ENCODE data around the gene PDE7B. TPM values are rescaled to one million over a fixed set of nuclear protein-coding genes. Genes with fewer than 3 reads are reported as not detected.

Gene PDE7B
- total and polyA plus RNA-seq, 3 experiments from 2014 or later, result 0.04 to 0.24 (median 0.07) TPM

DNA sequence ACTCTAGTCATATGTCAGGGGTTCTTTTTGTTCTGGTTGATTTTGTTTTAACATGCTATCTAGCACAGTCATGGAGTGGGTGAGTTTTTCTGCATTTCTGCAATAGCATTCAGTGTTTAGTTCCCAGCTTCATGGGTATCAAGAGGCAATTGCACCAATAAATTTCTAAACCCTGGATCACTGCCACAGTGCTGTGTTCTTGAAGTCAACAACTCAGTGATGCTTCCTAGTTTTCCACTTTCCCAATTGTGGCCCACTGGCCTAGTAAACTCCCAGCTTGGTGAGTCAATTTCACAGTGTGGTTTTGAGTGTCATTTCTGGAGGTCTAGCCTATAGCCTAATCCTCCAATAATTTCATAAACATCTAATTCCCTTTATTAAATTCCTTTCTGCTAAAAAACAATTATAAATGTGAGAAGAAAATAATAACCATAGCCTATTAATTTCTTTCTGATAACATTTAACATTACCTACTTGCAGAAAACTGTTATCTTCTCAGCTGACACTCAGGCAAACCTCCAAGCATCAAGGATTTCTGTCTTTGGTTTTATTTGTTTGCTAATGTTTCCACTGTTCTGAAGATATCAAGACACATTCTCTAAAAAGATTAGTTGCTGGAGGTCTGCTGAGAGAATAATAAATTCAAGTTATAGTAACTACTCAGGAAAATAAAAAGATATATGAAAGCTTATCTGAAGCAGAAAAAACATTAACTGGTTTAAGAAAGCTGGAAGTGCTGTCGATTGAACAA, 89.9 kb downstream of the PDE7B start:
- Histone ChIP-seq H3K9me3 (ENCODE audit: low read length) (no peaks in the 10 kb centered on the region), H3K36me3 (ENCODE audit: insufficient read depth, low read length) (no peaks in the 10 kb centered on the region), H3K4me3 (ENCODE audit: low read length) (no peak overlapping the region), H3K4me1 (ENCODE audit: insufficient read depth, low read length) (no peaks in the 10 kb centered on the region), H3K27ac (ENCODE audit: low read depth, low read length) (no peak overlapping the region), H3K27me3 (ENCODE audit: insufficient read depth, low read length, poor library complexity, severe bottlenecking) (no peaks in the 10 kb centered on the region)
- no peak overlapping the region for H3K4me3 Mint-ChIP-seq
- DNase-seq, result no peak
- H3K4me1 Mint-ChIP-seq, result no peaks in the 10 kb centered on the region
- ChIA-PET CTCF (no interaction called here), POLR2A (interaction anchor here (0.6 kb wide), 1 partner anchor 148 kb away, joined by 3 read pairs; no protein-coding TSS in a partner anchor)
- H3K9me3 Mint-ChIP-seq, result no peaks in the 10 kb centered on the region
- H3K27ac Mint-ChIP-seq, result no peak overlapping the region
- no peaks in the 10 kb centered on the region for H3K36me3 Mint-ChIP-seq
- H3K27me3 Mint-ChIP-seq, result peaks cover 1 to 7% of the 10 kb centered on the region in 2 donors

DNA sequence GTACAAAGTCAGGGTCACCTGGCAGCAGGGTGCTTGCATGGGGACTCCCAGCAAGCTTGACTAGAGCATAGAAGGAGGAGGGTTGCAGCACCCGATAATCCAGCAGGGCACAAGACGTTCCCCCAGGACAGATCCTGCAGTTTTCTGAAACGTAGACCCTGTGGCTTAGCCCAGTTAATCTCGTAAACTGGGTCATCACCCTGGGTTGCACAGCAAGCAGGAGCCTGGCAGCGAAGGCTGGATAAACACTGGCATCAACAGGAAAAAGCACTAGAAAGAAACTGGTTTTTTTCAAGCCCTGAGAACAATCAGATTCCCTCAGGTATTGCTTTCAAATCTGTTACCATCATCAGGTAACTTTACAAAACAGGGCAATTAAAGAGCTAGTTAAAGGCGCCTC, 92.6 kb downstream of the PDE7B start:
- ChIA-PET POLR2A (no interaction called here), CTCF (no interaction called here)
- H3K4me3 ChIP-seq (ENCODE audit: low read length), result no peak overlapping the region
- H3K36me3 ChIP-seq (ENCODE audit: insufficient read depth, low read length), result no peaks in the 10 kb centered on the region
- Mint-ChIP-seq H3K4me3 (no peak overlapping the region), H3K27me3 (peaks cover 1 to 8% of the 10 kb centered on the region in 2 donors), H3K9me3 (no peaks in the 10 kb centered on the region), H3K4me1 (no peaks in the 10 kb centered on the region), H3K36me3 (no peaks in the 10 kb centered on the region), H3K27ac (no peak overlapping the region)
- no peaks in the 10 kb centered on the region for H3K27me3 ChIP-seq (ENCODE audit: insufficient read depth, low read length, poor library complexity, severe bottlenecking)
- no peak for DNase-seq
- H3K4me1 ChIP-seq (ENCODE audit: insufficient read depth, low read length), result no peaks in the 10 kb centered on the region
- H3K27ac ChIP-seq (ENCODE audit: low read depth, low read length), result no peak overlapping the region
- no peaks in the 10 kb centered on the region for H3K9me3 ChIP-seq (ENCODE audit: low read length)

GRCh38 chr6:135946674-135947073, 95.2 kb downstream of the PDE7B start:
- Mint-ChIP-seq H3K9me3 (no peaks in the 10 kb centered on the region), H3K27ac (no peak overlapping the region), H3K4me3 (no peak overlapping the region), H3K4me1 (no peaks in the 10 kb centered on the region), H3K27me3 (peaks cover 1 to 14% of the 10 kb centered on the region in 2 donors), H3K36me3 (no peaks in the 10 kb centered on the region)
- no peak overlapping the region for H3K4me3 ChIP-seq (ENCODE audit: low read length)
- H3K27ac ChIP-seq (ENCODE audit: low read depth, low read length), result no peak overlapping the region
- no peak for DNase-seq
- POLR2A ChIA-PET, result no interaction called here
- no peaks in the 10 kb centered on the region for H3K27me3 ChIP-seq (ENCODE audit: insufficient read depth, low read length, poor library complexity, severe bottlenecking)
- H3K36me3 ChIP-seq (ENCODE audit: insufficient read depth, low read length), result no peaks in the 10 kb centered on the region
- H3K4me1 ChIP-seq (ENCODE audit: insufficient read depth, low read length), result no peaks in the 10 kb centered on the region
- H3K9me3 ChIP-seq (ENCODE audit: low read length), result no peaks in the 10 kb centered on the region
- CTCF ChIA-PET, result no interaction called here

DNA sequence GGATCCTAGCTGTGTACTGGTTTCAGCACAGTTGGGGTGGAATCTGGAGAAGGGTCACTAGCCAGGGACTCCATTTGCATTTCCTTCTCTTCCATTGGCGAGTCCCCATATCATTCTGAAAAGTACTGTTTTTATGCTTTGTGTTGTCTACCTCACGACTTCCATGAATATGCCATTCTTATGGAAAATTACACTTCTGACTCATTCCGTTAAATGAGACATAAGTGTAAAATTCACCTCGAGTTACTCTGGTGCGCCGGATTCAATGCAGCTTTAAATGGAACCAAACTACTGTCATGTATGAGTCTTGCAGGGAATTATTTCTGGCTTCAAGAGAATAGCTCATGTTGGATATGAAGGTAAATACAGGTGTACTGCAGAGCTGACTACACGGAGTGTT, 99.2 kb downstream of the PDE7B start:
- no peaks in the 10 kb centered on the region for H3K9me3 Mint-ChIP-seq
- H3K4me3 Mint-ChIP-seq, result no peak overlapping the region
- no peaks in the 10 kb centered on the region for H3K4me1 ChIP-seq (ENCODE audit: insufficient read depth, low read length)
- no peaks in the 10 kb centered on the region for H3K9me3 ChIP-seq (ENCODE audit: low read length)
- no peaks in the 10 kb centered on the region for H3K36me3 ChIP-seq (ENCODE audit: insufficient read depth, low read length)
- no peaks in the 10 kb centered on the region for H3K27me3 ChIP-seq (ENCODE audit: insufficient read depth, low read length, poor library complexity, severe bottlenecking)
- no peaks in the 10 kb centered on the region for H3K4me1 Mint-ChIP-seq
- no peak overlapping the region for H3K27ac Mint-ChIP-seq
- H3K4me3 ChIP-seq (ENCODE audit: low read length), result no peak overlapping the region
- H3K27ac ChIP-seq (ENCODE audit: low read depth, low read length), result no peak overlapping the region
- ChIA-PET CTCF (no interaction called here), POLR2A (no interaction called here)
- H3K36me3 Mint-ChIP-seq, result no peaks in the 10 kb centered on the region
- no peak for DNase-seq
- H3K27me3 Mint-ChIP-seq, result peaks cover 0 to 7% of the 10 kb centered on the region in 2 donors

GRCh38 chr6:135951169-135951568, 99.7 kb downstream of the PDE7B start:
- H3K27ac ChIP-seq (ENCODE audit: low read depth, low read length), result no peak overlapping the region
- Mint-ChIP-seq H3K27me3 (peaks cover 0 to 7% of the 10 kb centered on the region in 2 donors), H3K4me1 (no peaks in the 10 kb centered on the region), H3K27ac (no peak overlapping the region), H3K36me3 (no peaks in the 10 kb centered on the region), H3K9me3 (no peaks in the 10 kb centered on the region), H3K4me3 (no peak overlapping the region)
- CTCF ChIA-PET, result no interaction called here
- H3K4me3 ChIP-seq (ENCODE audit: low read length), result no peak overlapping the region
- POLR2A ChIA-PET, result no interaction called here
- H3K36me3 ChIP-seq (ENCODE audit: insufficient read depth, low read length), result no peaks in the 10 kb centered on the region
- no peaks in the 10 kb centered on the region for H3K9me3 ChIP-seq (ENCODE audit: low read length)
- H3K27me3 ChIP-seq (ENCODE audit: insufficient read depth, low read length, poor library complexity, severe bottlenecking), result no peaks in the 10 kb centered on the region
- H3K4me1 ChIP-seq (ENCODE audit: insufficient read depth, low read length), result no peaks in the 10 kb centered on the region
- DNase-seq, result no peak

GRCh38 chr6:135953818-135954217, 102.3 kb downstream of the PDE7B start:
- CTCF ChIA-PET, result no interaction called here
- H3K36me3 Mint-ChIP-seq, result no peaks in the 10 kb centered on the region
- POLR2A ChIA-PET, result no interaction called here

DNA sequence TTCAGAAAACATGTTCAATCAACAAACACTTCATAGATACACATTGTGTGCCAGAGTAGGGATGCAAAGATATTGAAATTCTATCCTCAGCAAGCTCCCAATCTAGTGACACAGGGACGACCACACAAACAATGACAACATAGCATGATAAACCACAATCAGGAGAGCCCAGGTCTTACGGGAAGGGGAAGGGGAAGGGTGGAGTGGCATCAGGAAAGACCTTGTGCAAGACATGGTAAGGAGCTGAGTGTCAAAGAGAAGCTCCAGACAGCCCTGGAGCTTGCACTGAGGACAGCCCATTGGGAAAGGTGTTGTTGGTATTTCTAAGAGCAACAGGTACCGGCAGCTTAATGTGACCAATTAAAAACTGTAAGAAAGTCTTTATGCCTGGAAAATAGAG, 103.6 kb downstream of the PDE7B start:
- Mint-ChIP-seq H3K9me3 (no peaks in the 10 kb centered on the region), H3K36me3 (no peaks in the 10 kb centered on the region), H3K4me1 (no peaks in the 10 kb centered on the region), H3K27ac (no peak overlapping the region), H3K27me3 (peaks cover 0 to 8% of the 10 kb centered on the region in 2 donors), H3K4me3 (no peak overlapping the region)
- no peak for DNase-seq
- H3K36me3 ChIP-seq (ENCODE audit: insufficient read depth, low read length), result no peaks in the 10 kb centered on the region
- CTCF ChIA-PET, result no interaction called here
- H3K27me3 ChIP-seq (ENCODE audit: insufficient read depth, low read length, poor library complexity, severe bottlenecking), result no peaks in the 10 kb centered on the region
- H3K4me1 ChIP-seq (ENCODE audit: insufficient read depth, low read length), result no peaks in the 10 kb centered on the region
- H3K4me3 ChIP-seq (ENCODE audit: low read length), result no peak overlapping the region
- POLR2A ChIA-PET, result no interaction called here
- no peak overlapping the region for H3K27ac ChIP-seq (ENCODE audit: low read depth, low read length)
- no peaks in the 10 kb centered on the region for H3K9me3 ChIP-seq (ENCODE audit: low read length)

More at GRCh38 chr6:135953818-135954217, 102.3 kb downstream of the PDE7B start:
- Mint-ChIP-seq H3K27me3 (peaks cover 0 to 7% of the 10 kb centered on the region in 2 donors), H3K27ac (no peak overlapping the region), H3K4me1 (no peaks in the 10 kb centered on the region), H3K4me3 (no peak overlapping the region), H3K9me3 (no peaks in the 10 kb centered on the region)
- Histone ChIP-seq H3K9me3 (ENCODE audit: low read length) (no peaks in the 10 kb centered on the region), H3K4me1 (ENCODE audit: insufficient read depth, low read length) (no peaks in the 10 kb centered on the region), H3K27me3 (ENCODE audit: insufficient read depth, low read length, poor library complexity, severe bottlenecking) (no peaks in the 10 kb centered on the region), H3K4me3 (ENCODE audit: low read length) (no peak overlapping the region), H3K27ac (ENCODE audit: low read depth, low read length) (no peak overlapping the region), H3K36me3 (ENCODE audit: insufficient read depth, low read length) (no peaks in the 10 kb centered on the region)
- no peak for DNase-seq

DNA sequence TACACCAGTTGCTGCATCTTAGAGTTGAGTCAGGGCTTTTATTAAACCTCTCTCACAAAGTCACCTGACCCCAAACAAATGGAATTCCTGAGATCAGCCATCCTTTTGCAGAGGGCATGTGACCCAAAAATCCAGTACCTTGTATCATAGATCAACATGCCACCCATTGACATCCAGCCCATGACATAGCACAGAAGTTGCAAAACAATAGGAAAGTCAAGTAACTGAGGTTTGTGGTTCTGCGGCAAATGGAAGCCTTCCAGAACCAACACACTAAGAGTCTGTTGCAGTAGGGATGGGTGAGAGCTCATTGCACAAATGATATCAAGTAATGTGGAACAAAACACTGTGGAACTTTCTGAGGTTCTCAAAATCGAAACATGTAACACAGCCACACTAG, 111.2 kb downstream of the PDE7B start:
- Mint-ChIP-seq H3K4me3 (no peak overlapping the region), H3K36me3 (no peaks in the 10 kb centered on the region), H3K27ac (no peak overlapping the region), H3K9me3 (peaks cover 0 to 11% (median 4%) of the 10 kb centered on the region in 5 donors), H3K4me1 (no peaks in the 10 kb centered on the region), H3K27me3 (peaks cover 4 to 16% of the 10 kb centered on the region in 2 donors)
- Histone ChIP-seq H3K9me3 (ENCODE audit: low read length) (no peaks in the 10 kb centered on the region), H3K27me3 (ENCODE audit: insufficient read depth, low read length, poor library complexity, severe bottlenecking) (no peaks in the 10 kb centered on the region), H3K36me3 (ENCODE audit: insufficient read depth, low read length) (no peaks in the 10 kb centered on the region), H3K27ac (ENCODE audit: low read depth, low read length) (no peak overlapping the region), H3K4me3 (ENCODE audit: low read length) (no peak overlapping the region), H3K4me1 (ENCODE audit: insufficient read depth, low read length) (no peaks in the 10 kb centered on the region)
- no peak for DNase-seq
- ChIA-PET CTCF (no interaction called here), POLR2A (no interaction called here)

Data from CD8-positive, alpha-beta memory T cell (primary cell).